ENCODE results near the gene LONP1.
"Not testable (repeated sequence)": the region's sequence is repeated elsewhere in the genome, so short reads cannot be mapped to it uniquely, and the experiment has no call there.

The LONP1 gene

GRCh38 chr19:5707576-5708575, 12.1 kb downstream of the LONP1 start:
- DNase-seq = no peak

GRCh38 chr19:5706876-5707573, 12.9 kb downstream of the LONP1 start:
- no peak for DNase-seq

GRCh38 chr19:5705552-5705951, 14.4 kb downstream of the LONP1 start:
- no peak for DNase-seq

GRCh38 chr19:5703819-5704818, 15.8 kb downstream of the LONP1 start:
- no peak for DNase-seq

GRCh38 chr19:5702053-5702410, 17.9 kb downstream of the LONP1 start:
- DNase-seq = not testable (repeated sequence)

- DNase-seq = no peak
Measured at GRCh38 chr19:5700455-5701092, 19.4 kb downstream of the LONP1 start.

- DNase-seq = no peak
Measured at GRCh38 chr19:5698635-5699422, 21.1 kb downstream of the LONP1 start.

- DNase-seq = no peak
Measured at GRCh38 chr19:5697890-5698634, 21.9 kb downstream of the LONP1 start.

- DNase-seq = no peak
Measured at GRCh38 chr19:5697022-5697889, 22.7 kb downstream of the LONP1 start.

- no peak for DNase-seq
Measured at GRCh38 chr19:5696196-5697021, 23.5 kb downstream of the LONP1 start.

GRCh38 chr19:5695649-5696195, 24.2 kb downstream of the LONP1 start:
- no peak for DNase-seq

GRCh38 chr19:5694956-5695648, 24.8 kb downstream of the LONP1 start:
- no peak for DNase-seq

GRCh38 chr19:5694167-5694955, 25.6 kb downstream of the LONP1 start:
- DNase-seq = no peak

- DNase-seq = peak; percentile 31
Measured at GRCh38 chr19:5693195-5694166, 26.5 kb downstream of the LONP1 start.

- DNase-seq = no peak
Measured at GRCh38 chr19:5692723-5693194, 27.2 kb downstream of the LONP1 start.

Measured in stimulated activated CD4-positive, alpha-beta T cell treated with anti-CD3 and anti-CD28 coated beads, Interleukin-4, amount 100 ng/mL, for 24 hours (primary cell).